Small intestine (tissue), 7 donors: ENCODE data around the gene HDAC11. TPM values are rescaled to one million over a fixed set of nuclear protein-coding genes. Genes with fewer than 3 reads are reported as not detected.
"Not testable (repeated sequence)": the region's sequence is repeated elsewhere in the genome, so short reads cannot be mapped to it uniquely, and the experiment has no call there.

Experiments
- DNase-seq, 2 donors: peaks; one replicate each; pipeline versions ENCODE4 v3.0.0 to v3.0.0-alpha.2; 2013
- FAIRE-seq: peaks from 2 replicates; lab custom pipeline; 2012; peaks lifted over from hg19 to GRCh38; lab: Jason Lieb, UNC
- H3K27ac ChIP-seq, 3 donors: one replicate each; pipeline ENCODE4 v1.5.1; 2013; ENCODE audit warnings: low read length in 2 of 3, mild to moderate bottlenecking in 2 of 3, control low read depth in 1 of 3, inconsistent platforms in 1 of 3, low read depth in 1 of 3, moderate library complexity in 1 of 3
- H3K27me3 ChIP-seq, 3 donors: one replicate each; pipeline ENCODE4 v1.6.1; 2013; ENCODE audit warnings: low read length in 3 of 3, inconsistent platforms in 1 of 3; ENCODE audit not compliant: control insufficient read depth in 3 of 3, insufficient read depth in 3 of 3
- H3K36me3 ChIP-seq, 3 donors: one replicate each; pipeline ENCODE4 v1.6.1; 2013; ENCODE audit warnings: low read length in 3 of 3, inconsistent platforms in 1 of 3, low read depth in 1 of 3, mild to moderate bottlenecking in 1 of 3, moderate library complexity in 1 of 3; ENCODE audit not compliant: control insufficient read depth in 3 of 3, insufficient read depth in 2 of 3
- H3K4me1 ChIP-seq, 3 donors: one replicate each; pipeline ENCODE4 v1.6.1; 2013; ENCODE audit warnings: low read length in 2 of 3, inconsistent platforms in 1 of 3, low read depth in 1 of 3, mild to moderate bottlenecking in 1 of 3, moderate library complexity in 1 of 3; ENCODE audit not compliant: control insufficient read depth in 3 of 3, insufficient read depth in 2 of 3
- H3K4me3 ChIP-seq, 3 donors: one replicate each; pipeline ENCODE4 v1.5.1; 2013; ENCODE audit warnings: low read length in 3 of 3, control low read depth in 1 of 3, inconsistent platforms in 1 of 3, low read depth in 1 of 3, mild to moderate bottlenecking in 1 of 3, moderate library complexity in 1 of 3
- H3K9me3 ChIP-seq, 2 donors: one replicate each; pipeline ENCODE4 v1.6.1; 2013; ENCODE audit warnings: low read depth in 1 of 2, low read length in 1 of 2; ENCODE audit not compliant: control insufficient read depth in 2 of 2, insufficient read depth in 1 of 2
- WGBS, 3 donors: extraction: QIAGEN DNeasy Blood & Tissue Kit; methylation state at CpG; one replicate each; pipeline ENCODE4 v1.1.7; 2013; 5-methylcytosine and 5-hydroxymethylcytosine counted together
- polyA plus RNA-seq, 4 donors: library from polyadenylated mRNA; stranded (reverse) in 3 of 4; unstranded in 1 of 4; fragments of 200-250 nt in 3 of 4; fragments of 120-200 nt in 1 of 4; gene quantifications; one replicate each; pipeline versions ENCODE4 v1.2.1 to v1.2.3, GENCODE V29; 2013
- donor health status: healthy with polysubstance abuse.
- donor health status: control.
- donor health status: control.
- donor health status: Bipolar disorder and iron deficiency.
- donor health status: healthy.

The HDAC11 gene
- polyA plus RNA-seq, 4 donors = 12.4 to 20.8 (median 18.7) TPM

DNA sequence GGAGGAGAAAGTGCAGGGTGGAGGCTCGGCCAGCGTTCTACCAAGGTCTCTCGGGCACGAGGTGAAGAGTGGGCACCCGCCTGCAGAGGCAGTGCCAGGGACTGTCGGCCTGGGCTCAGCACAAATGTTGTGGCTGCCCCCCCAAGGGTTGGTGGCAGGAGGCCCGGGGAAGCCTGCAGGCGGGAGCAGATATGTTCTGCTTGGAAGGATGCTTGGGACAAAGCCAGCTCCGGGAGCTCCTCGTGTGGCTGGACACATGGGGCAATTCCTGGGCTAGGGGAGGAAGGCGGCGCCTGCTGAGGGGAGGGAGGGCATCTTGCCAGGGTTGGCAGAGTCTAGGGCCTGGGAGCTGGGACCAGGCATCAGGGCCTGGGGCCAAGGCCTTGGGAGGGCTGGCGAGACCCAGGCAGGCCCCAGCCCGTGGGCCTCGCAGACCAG, 38.4 kb downstream of the HDAC11 start:
- H3K4me1 ChIP-seq = no peaks in the 10 kb centered on the region
- WGBS, 3 donors = 73 to 79% (median 77%) methylated on average over 15 of the region's 15 CpGs
- no peaks in the 10 kb centered on the region for H3K9me3 ChIP-seq
- FAIRE-seq (no peak), DNase-seq (no peak)
- no peak overlapping the region for H3K27ac ChIP-seq
- H3K4me3 ChIP-seq = no peak overlapping the region
- H3K36me3 ChIP-seq = no peaks in the 10 kb centered on the region
- peaks cover 0 to 4% (median 0%) of the 10 kb centered on the region in 3 donors for H3K27me3 ChIP-seq

DNA sequence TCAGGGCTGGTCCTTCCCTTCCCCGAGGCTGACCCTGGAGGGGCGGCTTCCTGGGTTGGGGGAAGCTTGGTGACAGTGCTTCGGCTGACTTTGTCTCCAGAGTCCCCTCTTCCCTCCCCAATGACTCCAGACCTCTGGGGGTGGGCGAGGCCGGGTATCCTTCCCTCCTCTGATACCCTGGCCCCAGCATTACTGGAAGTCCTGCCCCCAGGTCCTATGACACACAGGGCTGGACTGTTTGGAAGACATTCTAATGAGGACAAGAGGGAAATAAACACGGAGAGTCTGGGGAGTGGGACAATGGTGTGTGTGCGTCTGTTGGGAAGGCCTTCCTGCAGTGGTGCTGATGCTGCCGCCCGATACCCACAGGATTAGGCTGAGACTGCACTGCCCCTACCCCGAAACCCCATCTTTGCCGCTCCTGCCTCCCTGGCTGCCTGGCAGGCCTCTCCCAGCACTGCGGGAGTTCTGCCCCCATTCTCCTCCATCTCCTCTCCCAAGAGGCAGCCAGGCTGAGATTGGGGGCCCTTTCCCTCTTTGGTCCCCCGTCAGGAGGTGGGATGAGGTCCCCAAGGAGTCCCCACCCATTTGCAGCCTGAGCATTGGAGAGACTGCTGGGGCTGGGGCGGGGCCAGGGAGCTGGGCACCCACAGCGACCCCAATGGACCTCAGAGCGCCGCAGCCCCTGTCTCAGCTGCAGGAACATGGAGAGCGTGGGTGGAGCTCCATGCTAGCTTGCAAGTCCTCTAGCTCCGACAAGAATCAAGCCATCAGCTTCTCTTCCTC, 39.1 kb downstream of the HDAC11 start:
- FAIRE-seq (no peak), DNase-seq (no peak)

DNA sequence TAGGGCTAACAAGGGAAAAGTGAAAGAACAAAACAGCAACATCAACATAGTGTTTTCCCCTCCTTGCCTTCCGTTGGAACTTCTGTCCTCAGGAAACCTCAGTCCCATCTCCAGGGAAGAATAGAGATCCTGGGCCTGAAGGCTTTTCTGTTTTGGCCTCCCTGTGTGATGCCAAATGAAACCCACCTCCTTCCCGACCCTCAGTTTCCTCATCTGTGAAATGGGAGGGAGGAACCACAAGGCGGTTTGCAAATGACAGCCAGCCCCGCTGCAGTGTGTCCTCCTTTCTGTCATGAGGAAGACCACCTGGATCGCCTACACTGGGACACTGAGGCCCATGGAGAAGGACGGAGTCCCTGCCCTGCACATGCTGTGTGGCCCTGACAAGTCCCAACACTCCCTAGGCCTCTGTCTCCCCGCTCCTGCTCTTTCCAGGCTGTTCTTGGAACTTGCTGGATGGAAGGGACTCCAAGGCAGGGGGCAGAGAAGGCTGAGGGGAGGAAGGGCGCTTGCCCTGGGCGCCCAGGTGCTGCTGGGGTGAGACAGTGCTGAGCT, 40.3 kb downstream of the HDAC11 start:
- Histone ChIP-seq H3K4me1 (no peaks in the 10 kb centered on the region), H3K27ac (no peak overlapping the region), H3K4me3 (no peak overlapping the region), H3K9me3 (no peaks in the 10 kb centered on the region), H3K27me3 (no peaks in the 10 kb centered on the region), H3K36me3 (no peaks in the 10 kb centered on the region)
- WGBS, 3 donors = 87 to 89% (median 87%) methylated on average over 9 of the region's 9 CpGs
- FAIRE-seq (no peak), DNase-seq (no peak)

More for the DNA sequence above, 39.1 kb downstream of the HDAC11 start:
- WGBS, 3 donors = 76 to 85% (median 83%) methylated on average over 17 to 19 of the region's 19 CpGs
- no peaks in the 10 kb centered on the region for H3K4me1 ChIP-seq
- no peak overlapping the region for H3K27ac ChIP-seq
- H3K9me3 ChIP-seq = no peaks in the 10 kb centered on the region
- H3K4me3 ChIP-seq = no peak overlapping the region
- no peaks in the 10 kb centered on the region for H3K27me3 ChIP-seq
- H3K36me3 ChIP-seq = no peaks in the 10 kb centered on the region

DNA sequence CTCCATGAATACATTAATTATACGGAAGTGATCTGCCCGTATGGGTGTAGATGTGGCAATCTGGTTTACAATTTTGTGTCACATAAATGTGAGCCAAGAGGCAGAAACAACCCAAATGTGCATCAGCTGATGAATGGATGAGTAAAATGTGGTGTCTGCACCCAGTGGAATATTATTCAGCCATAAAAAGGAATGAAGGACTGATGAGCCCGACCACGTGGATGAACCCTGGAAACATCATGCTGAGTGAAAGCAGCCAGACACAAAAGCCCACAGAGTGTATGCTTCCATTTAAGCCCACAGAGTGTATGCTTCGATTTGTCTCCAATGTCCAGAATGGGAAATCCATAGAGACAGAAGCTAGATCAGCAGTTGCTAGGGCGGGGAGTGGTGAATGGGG, 41.2 kb downstream of the HDAC11 start:
- H3K27ac ChIP-seq = no peak overlapping the region
- no peak overlapping the region for H3K4me3 ChIP-seq
- H3K36me3 ChIP-seq = no peaks in the 10 kb centered on the region
- no peaks in the 10 kb centered on the region for H3K27me3 ChIP-seq
- H3K9me3 ChIP-seq = no peaks in the 10 kb centered on the region
- 61 to 74% (median 63%) methylated on average over 6 of the region's 6 CpGs for WGBS, 3 donors
- H3K4me1 ChIP-seq = no peaks in the 10 kb centered on the region
- DNase-seq = no peak
- FAIRE-seq = no peak

DNA sequence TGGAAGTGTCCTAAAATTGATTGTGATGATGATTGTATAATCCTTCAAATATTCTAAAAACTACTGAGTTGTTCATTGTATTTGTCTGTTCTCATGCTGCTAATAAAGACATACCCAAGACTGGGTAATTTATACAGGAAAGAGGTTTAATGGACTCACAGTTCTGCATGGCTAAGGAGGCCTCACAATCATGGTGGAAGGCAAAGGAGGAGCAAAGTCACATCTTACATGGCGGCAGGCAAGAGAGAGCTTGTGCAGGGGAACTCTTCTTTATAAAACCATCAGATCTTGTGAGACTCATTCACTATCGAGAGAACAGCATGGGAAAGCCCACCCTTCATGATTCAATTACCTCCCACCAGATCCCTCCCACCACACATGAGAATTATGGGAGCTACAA, 41.6 kb downstream of the HDAC11 start:
- FAIRE-seq = not testable (repeated sequence)
- WGBS, 3 donors = 91 to 96% (median 91%) methylated on average over 2 of the region's 2 CpGs

DNA sequence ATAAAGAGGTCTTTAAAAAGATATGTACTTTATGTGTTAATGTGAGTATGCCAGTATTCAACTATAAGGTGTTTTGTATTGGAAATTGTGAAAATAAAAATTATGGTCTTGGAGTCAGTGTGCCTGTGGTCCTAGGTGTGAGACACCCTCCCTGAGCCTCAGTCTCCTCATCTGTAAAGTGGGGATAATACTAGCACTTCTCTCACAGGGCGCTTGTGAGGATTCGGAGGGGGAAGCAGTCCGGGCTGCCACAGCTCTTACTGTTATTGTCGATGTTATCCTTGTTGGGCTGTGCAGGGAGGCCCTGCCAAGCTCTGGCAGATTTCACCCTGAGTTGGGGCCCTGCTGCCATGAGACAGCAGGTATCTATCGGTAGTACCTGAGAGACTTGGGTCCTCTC, 42.1 kb downstream of the HDAC11 start:
- Histone ChIP-seq H3K4me3 (no peak overlapping the region), H3K9me3 (no peaks in the 10 kb centered on the region), H3K27me3 (no peaks in the 10 kb centered on the region), H3K27ac (no peak overlapping the region), H3K4me1 (no peaks in the 10 kb centered on the region), H3K36me3 (no peaks in the 10 kb centered on the region)
- WGBS, 3 donors = 94 to 100% (median 98%) methylated on average over 5 of the region's 5 CpGs
- no peak for DNase-seq
- FAIRE-seq = no peak

More for the DNA sequence above, 41.6 kb downstream of the HDAC11 start:
- DNase-seq, H3K36me3 ChIP-seq, H3K9me3 ChIP-seq, H3K4me3 ChIP-seq, H3K4me1 ChIP-seq, H3K27ac ChIP-seq, H3K27me3 ChIP-seq: not testable (repeated sequence)

DNA sequence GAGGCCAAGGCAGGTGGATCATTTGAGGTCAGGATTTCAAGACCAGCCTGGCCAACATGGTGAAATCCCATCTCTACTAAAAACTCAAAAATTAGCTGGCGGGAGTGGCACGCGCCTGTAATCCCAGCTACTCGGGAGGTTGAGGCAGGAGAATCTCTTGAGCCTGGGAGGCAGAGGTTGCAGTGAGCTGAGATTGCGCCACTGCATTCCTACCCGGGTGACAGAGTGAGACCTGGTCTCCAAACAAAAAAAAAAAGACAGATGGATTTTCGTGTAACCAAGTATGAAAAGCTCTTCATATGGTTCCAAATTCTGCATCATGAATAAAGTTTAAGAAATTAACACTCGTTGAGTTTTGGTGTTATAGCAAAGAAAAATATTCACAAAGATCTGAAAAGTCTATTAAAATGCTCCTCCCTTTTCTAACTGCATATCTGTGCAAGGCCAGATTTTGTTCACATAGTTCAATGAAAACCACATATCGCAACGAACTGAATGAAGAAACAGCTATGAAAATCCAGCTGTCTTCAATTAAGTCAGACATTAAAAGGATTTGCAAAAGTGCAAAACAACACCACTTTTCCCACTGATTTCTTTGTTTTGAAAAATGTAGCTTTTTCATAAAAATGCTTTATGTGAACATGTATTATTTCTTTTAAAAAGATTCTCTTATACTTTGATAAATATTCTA, 45.0 kb downstream of the HDAC11 start:
- WGBS, 3 donors = 76 to 81% (median 78%) methylated on average over 10 of the region's 10 CpGs
- FAIRE-seq = no peak

DNA sequence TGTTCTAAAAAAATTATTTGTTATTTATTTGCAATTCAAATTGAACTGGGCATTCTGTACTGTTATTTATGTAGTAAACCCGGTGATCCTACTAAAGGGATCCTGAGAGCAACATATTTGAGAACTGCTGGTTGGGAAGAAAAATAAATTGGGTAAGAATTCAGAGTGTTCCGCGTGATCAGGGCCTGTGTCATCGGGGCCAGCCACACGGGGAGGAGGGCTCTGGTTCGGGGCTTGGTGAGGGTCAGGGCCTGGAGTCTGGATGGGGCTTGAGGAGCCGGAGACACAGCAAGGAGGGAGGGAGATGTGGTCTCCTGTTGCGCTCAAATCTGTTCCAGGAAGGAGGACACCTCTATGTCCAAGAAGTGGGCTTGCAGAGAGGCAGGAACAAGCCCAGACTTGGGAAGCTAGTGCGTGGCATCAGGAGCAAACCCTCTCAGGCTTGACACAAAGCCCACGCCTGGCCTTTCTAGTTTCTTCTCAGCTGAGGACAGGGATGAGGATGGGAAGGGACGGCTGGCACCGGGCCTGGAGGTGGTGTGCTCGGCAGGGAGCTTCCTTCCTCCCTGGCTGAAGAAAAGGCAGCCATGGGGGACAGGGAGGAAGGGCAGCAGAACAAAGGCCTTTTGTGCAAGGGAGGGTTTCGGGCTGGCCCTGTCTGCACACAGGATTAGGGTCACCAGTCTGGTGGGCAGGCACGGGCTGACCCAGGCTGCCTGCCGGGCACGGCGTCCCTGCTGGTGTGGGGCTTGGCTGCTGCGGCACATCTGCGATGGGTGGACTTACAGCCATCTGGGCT, 45.9 kb downstream of the HDAC11 start:
- FAIRE-seq = no peak
- no peak for DNase-seq
- no peaks in the 10 kb centered on the region for H3K9me3 ChIP-seq
- WGBS, 3 donors = 73 to 75% (median 74%) methylated on average over 20 of the region's 20 CpGs
- H3K27ac ChIP-seq = no peak overlapping the region
- no peaks in the 10 kb centered on the region for H3K27me3 ChIP-seq
- no peaks in the 10 kb centered on the region for H3K36me3 ChIP-seq
- no peaks in the 10 kb centered on the region for H3K4me1 ChIP-seq
- H3K4me3 ChIP-seq = no peak overlapping the region

More for the DNA sequence above, 45.0 kb downstream of the HDAC11 start:
- Histone ChIP-seq H3K27me3 (no peaks in the 10 kb centered on the region), H3K9me3 (no peaks in the 10 kb centered on the region), H3K36me3 (no peaks in the 10 kb centered on the region), H3K4me3 (no peak overlapping the region), H3K27ac (no peak overlapping the region), H3K4me1 (no peaks in the 10 kb centered on the region)
- DNase-seq = no peak
